ENCODE results near the gene RHBDL3.

GRCh38 chr17:32256012-32256700, 9.5 kb upstream of the RHBDL3 start:
- TF ChIP-seq POLR2A (IDR thresholded peaks at IDR 0.05): no peak
- TF ChIP-seq, protein P1, sequence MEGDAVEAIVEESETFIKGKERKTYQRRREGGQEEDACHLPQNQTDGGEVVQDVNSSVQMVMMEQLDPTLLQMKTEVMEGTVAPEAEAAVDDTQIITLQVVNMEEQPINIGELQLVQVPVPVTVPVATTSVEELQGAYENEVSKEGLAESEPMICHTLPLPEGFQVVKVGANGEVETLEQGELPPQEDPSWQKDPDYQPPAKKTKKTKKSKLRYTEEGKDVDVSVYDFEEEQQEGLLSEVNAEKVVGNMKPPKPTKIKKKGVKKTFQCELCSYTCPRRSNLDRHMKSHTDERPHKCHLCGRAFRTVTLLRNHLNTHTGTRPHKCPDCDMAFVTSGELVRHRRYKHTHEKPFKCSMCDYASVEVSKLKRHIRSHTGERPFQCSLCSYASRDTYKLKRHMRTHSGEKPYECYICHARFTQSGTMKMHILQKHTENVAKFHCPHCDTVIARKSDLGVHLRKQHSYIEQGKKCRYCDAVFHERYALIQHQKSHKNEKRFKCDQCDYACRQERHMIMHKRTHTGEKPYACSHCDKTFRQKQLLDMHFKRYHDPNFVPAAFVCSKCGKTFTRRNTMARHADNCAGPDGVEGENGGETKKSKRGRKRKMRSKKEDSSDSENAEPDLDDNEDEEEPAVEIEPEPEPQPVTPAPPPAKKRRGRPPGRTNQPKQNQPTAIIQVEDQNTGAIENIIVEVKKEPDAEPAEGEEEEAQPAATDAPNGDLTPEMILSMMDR (IDR thresholded peaks at IDR 0.05 in 4 of 5, conservative IDR thresholded peaks at IDR 0.05 in 1 of 5): no peak
